Measurements from ENCODE around the gene RHOG.

The RHOG gene

DNA sequence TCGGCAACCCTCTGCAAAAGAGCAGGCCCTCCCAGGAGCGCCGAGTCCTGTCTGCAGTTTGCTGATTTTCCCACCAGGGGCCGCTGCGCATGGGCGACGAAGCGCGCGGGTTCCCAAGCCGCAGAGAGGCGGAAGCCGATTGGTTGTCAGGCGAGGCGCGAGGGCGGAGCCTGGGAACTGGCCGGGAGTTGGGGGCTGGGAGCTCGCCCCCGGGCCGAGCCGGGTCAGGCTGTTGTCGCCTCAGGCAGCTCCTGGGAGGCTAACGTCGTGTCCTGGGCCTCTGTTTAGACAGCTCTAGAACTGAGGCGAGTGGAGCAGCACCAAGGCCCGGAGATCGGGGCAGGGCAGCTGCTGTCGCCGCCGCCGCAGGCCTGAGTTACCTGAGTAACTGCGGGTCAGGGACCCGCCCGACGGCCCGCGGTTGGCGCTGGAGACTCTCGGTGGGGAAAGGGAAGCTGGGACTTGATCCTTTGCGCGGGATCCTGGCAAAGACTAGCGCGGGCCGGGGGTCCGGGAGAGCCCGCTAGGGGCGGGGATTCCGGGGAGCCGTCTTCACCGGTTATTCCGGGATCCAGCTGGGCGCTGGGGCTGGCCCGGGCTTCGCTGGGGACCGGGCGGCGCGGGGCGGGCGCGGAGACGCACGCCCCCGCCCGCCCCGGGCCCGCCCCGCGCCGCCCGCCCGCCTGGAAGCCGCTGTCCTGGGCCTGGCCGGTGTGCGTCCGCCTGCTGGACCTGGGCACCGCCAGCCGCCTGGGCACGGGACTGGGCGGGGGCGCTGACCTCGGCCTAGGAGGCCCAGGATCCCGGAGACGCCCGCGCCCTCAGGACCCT, 14.4 kb upstream of the RHOG start, which contains the start of gene STIM1:
STIM1 (plus strand) TSS at position 688 of the 831 bp plus-strand sequence. CDS start 607 bp downstream, outside the sequence.
- peak within 1 kb of the TSS; percentile 73 for H3K4me3 ChIP-seq (ENCODE audit: low read depth, low read length)
- DNase-seq (ENCODE audit: low read depth) = peak; percentile 95
- TF ChIP-seq MYC (IDR thresholded peaks at IDR 0.05; ENCODE audit: low read depth, low read length) (0 out of 2 replicates have a peak, but pooled peaks have one; percentile 52), POLR2A (IDR thresholded peaks at IDR 0.05; ENCODE audit: extremely low read depth, insufficient read length) (peak; percentile 51)
- TF ChIP-seq, protein P1, sequence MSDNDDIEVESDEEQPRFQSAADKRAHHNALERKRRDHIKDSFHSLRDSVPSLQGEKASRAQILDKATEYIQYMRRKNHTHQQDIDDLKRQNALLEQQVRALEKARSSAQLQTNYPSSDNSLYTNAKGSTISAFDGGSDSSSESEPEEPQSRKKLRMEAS (IDR thresholded peaks at IDR 0.05; ENCODE audit: low read depth, low read length) = peak; percentile 69
- TF ChIP-seq, protein P2, sequence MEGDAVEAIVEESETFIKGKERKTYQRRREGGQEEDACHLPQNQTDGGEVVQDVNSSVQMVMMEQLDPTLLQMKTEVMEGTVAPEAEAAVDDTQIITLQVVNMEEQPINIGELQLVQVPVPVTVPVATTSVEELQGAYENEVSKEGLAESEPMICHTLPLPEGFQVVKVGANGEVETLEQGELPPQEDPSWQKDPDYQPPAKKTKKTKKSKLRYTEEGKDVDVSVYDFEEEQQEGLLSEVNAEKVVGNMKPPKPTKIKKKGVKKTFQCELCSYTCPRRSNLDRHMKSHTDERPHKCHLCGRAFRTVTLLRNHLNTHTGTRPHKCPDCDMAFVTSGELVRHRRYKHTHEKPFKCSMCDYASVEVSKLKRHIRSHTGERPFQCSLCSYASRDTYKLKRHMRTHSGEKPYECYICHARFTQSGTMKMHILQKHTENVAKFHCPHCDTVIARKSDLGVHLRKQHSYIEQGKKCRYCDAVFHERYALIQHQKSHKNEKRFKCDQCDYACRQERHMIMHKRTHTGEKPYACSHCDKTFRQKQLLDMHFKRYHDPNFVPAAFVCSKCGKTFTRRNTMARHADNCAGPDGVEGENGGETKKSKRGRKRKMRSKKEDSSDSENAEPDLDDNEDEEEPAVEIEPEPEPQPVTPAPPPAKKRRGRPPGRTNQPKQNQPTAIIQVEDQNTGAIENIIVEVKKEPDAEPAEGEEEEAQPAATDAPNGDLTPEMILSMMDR (IDR thresholded peaks at IDR 0.05; ENCODE audit: low read depth, low read length) = peak; percentile 70

DNA sequence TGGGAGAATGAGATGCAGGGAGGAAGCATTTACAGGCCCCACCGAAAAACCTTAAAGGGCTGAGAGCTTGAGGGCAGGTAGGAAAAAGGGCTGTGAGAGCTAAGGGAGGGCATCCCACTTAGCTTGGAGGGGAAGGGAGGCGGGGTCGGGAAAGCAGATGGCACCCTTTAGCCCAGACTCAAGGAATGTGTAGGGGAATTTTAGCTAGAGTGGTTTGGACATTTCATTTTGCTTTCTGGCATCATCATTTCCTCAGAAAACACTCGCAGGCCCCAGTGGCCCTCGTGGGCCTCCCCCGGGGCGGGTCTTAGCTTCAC, 13.9 kb upstream of the RHOG start:
- TF ChIP-seq MYC (IDR thresholded peaks at IDR 0.05; ENCODE audit: low read depth, low read length) = no peak
- TF ChIP-seq, protein P2 (IDR thresholded peaks at IDR 0.05; ENCODE audit: low read depth, low read length) = no peak
- TF ChIP-seq, protein P1 (IDR thresholded peaks at IDR 0.05; ENCODE audit: low read depth, low read length) = no peak
- no peak for TF ChIP-seq POLR2A (IDR thresholded peaks at IDR 0.05; ENCODE audit: extremely low read depth, insufficient read length)
- no peak for DNase-seq (ENCODE audit: low read depth)
- peak overlapping the region; percentile 47 for H3K4me3 ChIP-seq (ENCODE audit: low read depth, low read length)

DNA sequence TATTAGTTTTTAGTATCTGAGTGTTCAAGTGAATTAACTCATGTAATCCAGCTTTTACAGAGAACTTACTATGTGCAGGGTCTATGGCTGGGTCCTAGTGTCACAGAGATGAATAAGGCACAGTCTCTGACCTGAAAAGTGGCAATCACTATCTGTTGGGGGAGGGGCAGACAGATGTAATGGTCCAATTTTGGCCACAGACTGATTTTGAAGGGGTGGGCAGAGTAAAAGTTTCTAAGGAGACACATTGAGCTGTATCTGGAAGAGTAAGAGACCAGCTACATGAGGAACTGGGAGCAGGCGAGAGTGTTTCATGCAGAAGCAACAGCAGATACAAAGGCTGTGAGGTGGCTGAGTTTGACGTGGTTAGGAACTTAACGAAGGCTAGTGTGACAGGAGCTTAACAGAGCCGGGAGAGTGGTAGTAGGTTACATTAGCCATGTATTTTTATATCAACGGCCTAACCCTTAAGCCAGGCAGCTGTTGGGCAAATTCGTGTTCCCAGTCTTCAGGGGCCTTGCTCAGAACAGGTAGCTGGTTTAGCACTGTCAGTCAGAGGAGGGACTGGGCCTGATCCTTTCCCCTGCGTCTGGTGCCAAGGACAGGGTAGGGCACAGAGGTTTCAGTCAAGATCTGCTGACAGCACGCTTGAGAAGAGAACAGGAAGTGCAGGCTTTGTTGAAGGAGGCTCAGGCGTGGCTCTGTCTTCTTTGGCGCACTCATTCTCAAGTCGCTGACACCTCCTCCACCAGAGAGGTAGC, 13.3 kb upstream of the RHOG start:
- peak; percentile 79 for DNase-seq (ENCODE audit: low read depth)
- TF ChIP-seq POLR2A (IDR thresholded peaks at IDR 0.05; ENCODE audit: extremely low read depth, insufficient read length) (no peak), MYC (IDR thresholded peaks at IDR 0.05; ENCODE audit: low read depth, low read length) (peak; percentile 44; the same call in 1 of the 2 replicates)
- TF ChIP-seq, protein P1 (IDR thresholded peaks at IDR 0.05; ENCODE audit: low read depth, low read length) = peak; percentile 47; the same call in 1 of the 2 replicates
- TF ChIP-seq, protein P2 (IDR thresholded peaks at IDR 0.05; ENCODE audit: low read depth, low read length) = no peak
- H3K4me3 ChIP-seq (ENCODE audit: low read depth, low read length) = peak overlapping the region; percentile 47

DNA sequence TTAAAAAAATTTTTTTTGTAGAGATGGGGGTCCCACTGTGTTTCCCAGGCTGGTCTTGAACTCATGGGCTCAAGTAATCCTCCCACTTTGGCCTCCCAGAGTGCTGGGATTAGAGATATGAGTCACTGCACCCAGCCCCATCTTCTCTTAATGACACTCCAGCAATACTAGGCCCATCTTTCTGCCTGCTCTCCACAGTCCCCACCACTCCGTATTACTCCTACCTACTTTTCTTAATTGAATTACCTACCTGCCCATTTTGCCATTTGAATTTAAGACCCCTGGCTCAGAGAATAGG, 12.7 kb upstream of the RHOG start:
- TF ChIP-seq, protein P2 (IDR thresholded peaks at IDR 0.05; ENCODE audit: low read depth, low read length) = no peak
- TF ChIP-seq POLR2A (IDR thresholded peaks at IDR 0.05; ENCODE audit: extremely low read depth, insufficient read length) (no peak), MYC (IDR thresholded peaks at IDR 0.05; ENCODE audit: low read depth, low read length) (no peak)
- TF ChIP-seq, protein P1 (IDR thresholded peaks at IDR 0.05; ENCODE audit: low read depth, low read length) = no peak
- no peak for DNase-seq (ENCODE audit: low read depth)
- H3K4me3 ChIP-seq (ENCODE audit: low read depth, low read length) = no peak overlapping the region

DNA sequence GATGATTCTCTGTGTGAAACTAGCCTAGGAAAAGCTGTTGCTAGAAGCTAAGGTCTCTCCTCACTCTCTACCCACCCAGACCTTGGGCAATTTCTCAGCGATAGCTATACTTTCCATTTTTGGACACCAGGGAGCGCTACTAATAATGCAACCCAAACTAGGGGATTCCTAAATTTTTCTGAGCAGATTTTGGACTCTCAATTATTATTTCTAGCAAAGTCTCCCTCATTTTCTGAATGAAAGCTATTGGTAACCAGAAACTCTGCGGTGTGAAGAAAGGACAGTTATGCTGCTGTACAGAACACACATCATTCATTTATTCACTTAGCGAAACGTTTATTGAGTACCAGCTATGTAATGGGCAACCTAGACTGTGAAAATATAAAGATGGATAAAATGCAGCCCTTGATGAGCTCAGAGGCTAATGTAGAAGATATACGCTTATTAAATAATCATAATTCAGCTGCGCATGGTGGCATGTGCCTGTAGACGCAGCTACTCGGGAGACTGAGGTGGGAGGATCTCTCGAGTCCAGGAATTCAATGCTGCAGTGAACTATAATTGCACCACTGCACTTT, 8.6 kb upstream of the RHOG start:
- no peak overlapping the region for H3K4me3 ChIP-seq (ENCODE audit: low read depth, low read length)
- TF ChIP-seq MYC (IDR thresholded peaks at IDR 0.05; ENCODE audit: low read depth, low read length) = peak; percentile 29; the same call in 1 of the 2 replicates
- TF ChIP-seq, protein P1 (IDR thresholded peaks at IDR 0.05; ENCODE audit: low read depth, low read length) = no peak
- TF ChIP-seq, protein P2 (IDR thresholded peaks at IDR 0.05; ENCODE audit: low read depth, low read length) = peak; percentile 70
- TF ChIP-seq POLR2A (IDR thresholded peaks at IDR 0.05; ENCODE audit: extremely low read depth, insufficient read length) = no peak
- peak; percentile 69 for DNase-seq (ENCODE audit: low read depth)
